KMS-11 (cell line): Measurements from ENCODE around the gene TRIP12.

Experiments used
- H2AFZ ChIP-seq: fragments of 200-600 bp; sonication (generic); 2 replicates; pipeline ENCODE4 v1.6.1; 2016; ENCODE audit warnings: antibody characterized with exemption, mixed run types, low read depth
- H3K27ac ChIP-seq: fragments of 200-600 bp; sonication (generic); 2 replicates; pipeline ENCODE4 v1.6.1; 2016; ENCODE audit warnings: mild to moderate bottlenecking, mixed run types
- H3K27me3 ChIP-seq: fragments of 200-600 bp; sonication (generic); 2 replicates; pipeline ENCODE4 v1.6.1; 2017; ENCODE audit warnings: mild to moderate bottlenecking, low read depth, mixed run types, moderate library complexity; ENCODE audit not compliant: insufficient read depth
- H3K36me3 ChIP-seq: fragments of 200-600 bp; sonication (generic); 2 replicates; pipeline ENCODE4 v1.6.1; 2017; ENCODE audit warnings: mild to moderate bottlenecking, mixed run types; ENCODE audit not compliant: insufficient read depth
- H3K4me1 ChIP-seq: fragments of 200-600 bp; sonication (generic); 2 replicates; pipeline ENCODE4 v1.6.1; 2016; ENCODE audit warnings: mild to moderate bottlenecking, low read depth, mixed run types; ENCODE audit not compliant: poor library complexity, severe bottlenecking
- H3K4me2 ChIP-seq: fragments of 200-600 bp; sonication (generic); 2 replicates; pipeline ENCODE4 v1.7.0; 2016; ENCODE audit warnings: mild to moderate bottlenecking, mixed run types
- H3K4me3 ChIP-seq: fragments of 200-600 bp; sonication (generic); IDR thresholded peaks from 2 replicates; pipeline ENCODE4 v1.6.1; 2017; ENCODE audit warnings: low read depth, low read length, mixed read lengths; ENCODE audit not compliant: insufficient read depth
- H3K79me2 ChIP-seq: fragments of 200-600 bp; sonication (generic); 2 replicates; pipeline ENCODE4 v1.6.1; 2016; ENCODE audit warnings: low read depth, mixed run types; ENCODE audit not compliant: insufficient read depth
- H3K9ac ChIP-seq: fragments of 200-600 bp; sonication (generic); 2 replicates; pipeline ENCODE4 v1.6.1; 2016; ENCODE audit warnings: mild to moderate bottlenecking, mixed run types
- H4K20me1 ChIP-seq: fragments of 200-600 bp; sonication (generic); 2 replicates; pipeline ENCODE4 v1.6.1; 2016; ENCODE audit warnings: mild to moderate bottlenecking, mixed run types; ENCODE audit not compliant: insufficient read depth
- CTCF ChIP-seq: fragments of 200-600 bp; sonication (generic); conservative IDR thresholded peaks from 2 replicates; pipeline ENCODE4 v1.6.1; 2017; ENCODE audit warnings: low read depth, mild to moderate bottlenecking, antibody characterized with exemption, low read length, moderate library complexity, mixed read lengths

TRIP12 gene

DNA sequence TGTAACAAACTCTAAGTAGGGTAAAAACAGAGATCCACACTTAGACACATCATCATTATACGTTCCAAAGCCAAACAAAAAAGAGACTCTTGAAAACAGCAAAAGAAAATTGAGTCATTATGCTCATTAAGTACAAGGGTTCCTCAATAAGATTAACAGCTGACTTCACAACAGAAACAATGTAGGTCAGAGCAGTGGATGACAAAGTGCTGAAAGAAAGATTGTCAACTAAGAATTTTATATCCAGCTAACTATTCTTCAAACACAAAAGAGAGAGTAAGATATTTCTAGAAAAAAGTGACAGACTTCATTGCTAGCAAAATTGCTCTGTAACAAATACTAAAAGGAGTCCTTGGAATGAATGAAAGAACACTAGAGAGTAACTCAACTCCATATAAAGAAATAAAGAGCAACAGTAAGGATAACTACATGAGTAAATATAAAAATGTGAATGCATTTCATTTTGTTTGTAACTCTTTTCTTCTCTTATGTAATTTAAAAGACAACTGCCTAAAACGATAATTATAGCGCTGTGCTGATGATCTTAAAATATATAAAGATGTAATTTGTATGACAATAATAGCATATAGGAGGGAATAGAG is 183.7 kb downstream of the TRIP12 start:
- Histone ChIP-seq H3K4me3 (no peak overlapping the region), H3K4me1 (no peaks in the 10 kb centered on the region), H2AFZ (no peak overlapping the region), H3K36me3 (no peaks in the 10 kb centered on the region), H3K27me3 (no peaks in the 10 kb centered on the region), H4K20me1 (no peaks in the 10 kb centered on the region), H3K9ac (no peak overlapping the region), H3K4me2 (no peak overlapping the region), H3K27ac (no peak overlapping the region), H3K79me2 (no peaks in the 10 kb centered on the region)
- TF ChIP-seq CTCF = no peak

DNA sequence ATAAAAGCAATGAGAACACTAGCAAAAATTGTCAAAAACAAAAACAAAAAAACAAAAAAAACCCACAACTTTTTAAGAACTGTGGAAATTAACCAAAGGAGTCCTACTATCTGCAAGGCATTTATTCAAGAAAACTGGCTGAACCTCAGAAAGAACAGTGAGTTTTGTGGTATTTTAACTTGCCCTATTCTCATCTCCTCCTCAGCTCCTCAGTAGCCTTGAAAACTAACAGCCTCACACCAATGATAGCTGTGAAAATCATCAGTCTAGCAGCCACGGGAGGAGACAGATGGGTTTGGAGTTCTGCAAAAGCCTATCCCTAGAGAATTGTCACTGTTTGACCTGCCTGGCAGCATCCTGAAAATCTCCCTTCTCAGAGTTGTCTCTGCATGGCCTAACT is 187.4 kb downstream of the TRIP12 start:
- Histone ChIP-seq H4K20me1 (no peaks in the 10 kb centered on the region), H2AFZ (no peak overlapping the region), H3K4me1 (peaks cover 3% of the 10 kb centered on the region), H3K4me3 (no peak overlapping the region), H3K36me3 (no peaks in the 10 kb centered on the region), H3K4me2 (no peak overlapping the region), H3K27ac (no peak overlapping the region), H3K79me2 (no peaks in the 10 kb centered on the region), H3K27me3 (no peaks in the 10 kb centered on the region), H3K9ac (no peak overlapping the region)
- no peak for TF ChIP-seq CTCF

- Histone ChIP-seq H3K79me2 (no peaks in the 10 kb centered on the region), H3K27me3 (no peaks in the 10 kb centered on the region), H3K4me2 (no peak overlapping the region), H4K20me1 (no peaks in the 10 kb centered on the region), H3K4me3 (no peak overlapping the region), H3K36me3 (no peaks in the 10 kb centered on the region), H3K9ac (no peak overlapping the region), H3K4me1 (peaks cover 3% of the 10 kb centered on the region), H2AFZ (no peak overlapping the region), H3K27ac (no peak overlapping the region)
- no peak for TF ChIP-seq CTCF
These were observed 188.1 kb downstream of the TRIP12 start for GRCh38 chr2:229733611-229734245.

DNA sequence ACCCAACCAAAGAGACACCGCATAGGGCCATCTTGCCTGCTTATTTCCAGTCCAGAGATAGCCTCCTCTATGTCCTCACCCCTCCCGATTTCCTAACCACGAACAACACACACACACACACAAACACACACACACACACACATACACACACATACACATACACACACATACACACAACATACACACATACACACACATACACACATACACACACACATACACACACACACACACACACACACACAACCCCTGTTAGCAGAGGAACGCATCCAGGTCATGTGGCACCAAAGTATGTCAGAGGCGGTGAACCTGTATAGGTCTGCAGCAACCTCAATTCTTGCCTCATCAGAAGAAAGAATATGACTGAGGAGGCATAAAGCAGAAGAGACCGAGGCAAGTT is 188.9 kb downstream of the TRIP12 start:
- H3K36me3 ChIP-seq = no peaks in the 10 kb centered on the region
- peaks cover 3% of the 10 kb centered on the region for H3K4me1 ChIP-seq
- H3K27me3 ChIP-seq = no peaks in the 10 kb centered on the region
- no peak overlapping the region for H3K27ac ChIP-seq
- no peak for TF ChIP-seq CTCF
- H3K4me3 ChIP-seq = no peak overlapping the region
- H3K79me2 ChIP-seq = no peaks in the 10 kb centered on the region
- no peaks in the 10 kb centered on the region for H4K20me1 ChIP-seq
- no peak overlapping the region for H3K4me2 ChIP-seq
- H2AFZ ChIP-seq = no peak overlapping the region
- H3K9ac ChIP-seq = no peak overlapping the region
